Activated naive CD8-positive, alpha-beta T cell treated with anti-CD3 and anti-CD28 coated beads, Interleukin-2, amount 10 ng/mL, durations not matched to agents 7 days and 5 days (primary cell): ENCODE measurements around the gene DYSF. TPM values are rescaled to one million over a fixed set of nuclear protein-coding genes. Genes with fewer than 3 reads are reported as not detected.
A peak's percentile ranks its signal among the peaks of the same experiment; 100 is the strongest.

Source experiments
- ATAC-seq: fragments of 150-1000 bp; cut with Tn5 transposase; one replicate; pipeline ENCODE4 v1.10.0; 2021; ENCODE audit warnings: low read depth, moderate library complexity
- POLR2A ChIA-PET: fragments of 350-600 bp; sonication (Branson Sonifier 250); formaldehyde crosslinking; loops from one replicate; lab custom pipeline; 2021; ENCODE audit warnings: antibody characterized with exemption; lab: Charles Lee
- DNase-seq: peaks from one replicate; pipeline ENCODE4 v3.0.0; 2021
- H3K27ac Mint-ChIP-seq: one replicate; pipeline ENCODE4 v1.8.0; 2022; ENCODE audit warnings: mild to moderate bottlenecking, mixed read lengths
- H3K27me3 Mint-ChIP-seq: one replicate; pipeline ENCODE4 v1.8.0; 2022; ENCODE audit warnings: mild to moderate bottlenecking, moderate library complexity, mixed read lengths
- H3K36me3 Mint-ChIP-seq: one replicate; pipeline ENCODE4 v1.8.0; 2021; ENCODE audit warnings: mild to moderate bottlenecking, mixed read lengths
- H3K4me1 Mint-ChIP-seq: one replicate; pipeline ENCODE4 v1.8.0; 2021; ENCODE audit warnings: mixed read lengths
- H3K4me3 Mint-ChIP-seq: one replicate; pipeline ENCODE4 v1.8.0; 2022; ENCODE audit warnings: mild to moderate bottlenecking, moderate library complexity, mixed read lengths
- H3K9me3 Mint-ChIP-seq: one replicate; pipeline ENCODE4 v1.8.0; 2021; ENCODE audit warnings: mixed read lengths
- total RNA-seq, 2 experiments: library from RNA; stranded (reverse); gene quantifications; one replicate each; pipeline ENCODE4 v1.2.3, GENCODE V29; 2021

Gene DYSF
- total RNA-seq, 2 experiments from 2014 or later, result 6.3 to 6.7 TPM

DNA sequence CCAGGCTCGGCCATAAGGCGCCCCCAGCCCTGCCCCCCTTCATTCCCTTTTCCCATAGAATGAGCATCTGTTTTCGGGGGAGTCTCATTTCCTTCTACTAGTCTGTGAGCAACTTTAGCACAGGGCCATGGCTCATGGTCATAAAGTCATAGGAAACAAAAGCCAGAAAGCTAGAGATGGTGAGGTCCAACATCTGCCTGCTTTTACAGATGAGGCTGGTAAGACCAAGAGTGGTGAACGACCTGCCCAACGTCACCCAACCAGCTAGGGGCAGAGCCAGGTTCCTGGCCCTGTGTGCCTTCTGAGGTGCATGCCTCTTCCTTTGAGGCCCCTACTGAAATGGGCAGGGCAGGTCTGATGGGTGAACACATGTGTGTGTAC is 212.7 kb downstream of the DYSF start:
- Mint-ChIP-seq H3K9me3 (no peaks in the 10 kb centered on the region), H3K4me1 (no peaks in the 10 kb centered on the region), H3K27ac (no peak overlapping the region), H3K36me3 (no peaks in the 10 kb centered on the region), H3K4me3 (no peak overlapping the region), H3K27me3 (no peaks in the 10 kb centered on the region)
- no peak for DNase-seq
- POLR2A ChIA-PET, result no interaction called here
- no peak for ATAC-seq

GRCh38 chr2:71667256-71668182 is 214.2 kb downstream of the DYSF start:
- Mint-ChIP-seq H3K27me3 (no peaks in the 10 kb centered on the region), H3K27ac (no peak overlapping the region), H3K36me3 (no peaks in the 10 kb centered on the region), H3K4me3 (no peak overlapping the region), H3K9me3 (no peaks in the 10 kb centered on the region), H3K4me1 (no peaks in the 10 kb centered on the region)
- ATAC-seq, result no peak
- DNase-seq, result peak; percentile 13
- POLR2A ChIA-PET, result no interaction called here

GRCh38 chr2:71668326-71669057 is 215.1 kb downstream of the DYSF start:
- Mint-ChIP-seq H3K4me1 (no peaks in the 10 kb centered on the region), H3K36me3 (no peaks in the 10 kb centered on the region), H3K9me3 (no peaks in the 10 kb centered on the region), H3K27me3 (no peaks in the 10 kb centered on the region), H3K27ac (no peak overlapping the region), H3K4me3 (no peak overlapping the region)
- DNase-seq, result peak; percentile 10
- POLR2A ChIA-PET, result no interaction called here
- ATAC-seq, result no peak

- POLR2A ChIA-PET, result no interaction called here
- ATAC-seq (no peak), DNase-seq (peak; percentile 7)
- H3K27ac Mint-ChIP-seq, result no peak overlapping the region
- H3K4me3 Mint-ChIP-seq, result no peak overlapping the region
- no peaks in the 10 kb centered on the region for H3K4me1 Mint-ChIP-seq
- no peaks in the 10 kb centered on the region for H3K9me3 Mint-ChIP-seq
- H3K36me3 Mint-ChIP-seq, result no peaks in the 10 kb centered on the region
- H3K27me3 Mint-ChIP-seq, result no peaks in the 10 kb centered on the region
Observed at GRCh38 chr2:71669058-71669456, 215.7 kb downstream of the DYSF start.

- no peak for ATAC-seq
- Mint-ChIP-seq H3K4me1 (no peaks in the 10 kb centered on the region), H3K9me3 (no peaks in the 10 kb centered on the region), H3K4me3 (no peak overlapping the region), H3K27me3 (no peaks in the 10 kb centered on the region), H3K27ac (no peak overlapping the region), H3K36me3 (no peaks in the 10 kb centered on the region)
- peak; percentile 8 for DNase-seq
- POLR2A ChIA-PET, result no interaction called here
Observed at GRCh38 chr2:71669628-71670429, 216.5 kb downstream of the DYSF start.

- DNase-seq (no peak), ATAC-seq (no peak)
- Mint-ChIP-seq H3K27me3 (no peaks in the 10 kb centered on the region), H3K4me3 (no peak overlapping the region), H3K4me1 (no peaks in the 10 kb centered on the region), H3K9me3 (no peaks in the 10 kb centered on the region), H3K36me3 (no peaks in the 10 kb centered on the region), H3K27ac (no peak overlapping the region)
- POLR2A ChIA-PET, result no interaction called here
Observed at GRCh38 chr2:71670430-71670795, 217.1 kb downstream of the DYSF start.

GRCh38 chr2:71671203-71671854 is 218.0 kb downstream of the DYSF start:
- Mint-ChIP-seq H3K9me3 (no peaks in the 10 kb centered on the region), H3K4me3 (no peak overlapping the region), H3K27me3 (no peaks in the 10 kb centered on the region), H3K4me1 (no peaks in the 10 kb centered on the region), H3K27ac (no peak overlapping the region), H3K36me3 (no peaks in the 10 kb centered on the region)
- POLR2A ChIA-PET, result no interaction called here
- ATAC-seq, result no peak
- DNase-seq, result peak; percentile 5

DNA sequence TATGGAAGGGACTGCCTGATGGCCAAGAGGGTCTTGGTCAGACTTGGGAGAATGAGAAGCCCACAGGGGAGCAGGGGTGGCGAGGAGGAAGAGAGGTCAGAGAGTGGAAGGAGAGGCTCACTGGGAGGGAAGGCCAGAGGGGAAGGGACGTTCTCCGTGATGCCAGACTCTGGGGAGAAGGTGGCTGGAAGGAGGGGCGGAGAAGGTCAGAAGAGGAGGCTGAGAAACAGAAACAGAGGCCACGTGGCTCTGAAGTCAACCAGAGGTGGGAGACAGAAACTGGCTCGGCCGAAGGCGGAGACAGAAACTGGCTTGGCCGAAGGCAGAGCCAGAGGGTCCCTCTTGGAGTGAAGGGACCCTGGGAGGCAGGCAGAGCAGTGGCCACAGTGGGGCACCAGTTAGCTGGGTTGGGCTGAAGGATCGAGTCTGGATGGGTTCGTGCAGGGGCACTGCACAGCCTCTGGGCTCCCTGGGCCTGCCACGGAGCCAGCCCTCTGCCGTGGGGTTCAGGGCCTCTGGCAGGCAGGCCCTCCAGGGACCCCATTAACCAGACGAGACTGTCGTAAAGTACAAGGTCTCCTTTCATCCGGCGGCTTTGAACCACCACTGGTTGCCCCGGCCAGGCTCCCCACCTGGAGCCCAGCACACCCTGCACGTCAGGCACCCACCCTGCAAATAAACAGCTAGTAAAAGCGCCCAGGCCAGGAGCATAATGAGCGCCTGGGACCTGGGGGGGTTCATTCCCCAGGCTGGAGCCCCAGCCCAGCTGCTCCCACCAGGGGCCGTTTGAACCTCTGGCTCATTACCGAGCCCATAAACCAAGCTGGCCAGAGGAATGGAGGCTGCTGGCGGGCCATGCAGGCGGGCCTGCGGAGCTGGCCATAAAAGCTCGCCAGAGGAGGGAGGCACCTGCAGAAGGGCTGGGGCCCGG is 218.8 kb downstream of the DYSF start:
- Mint-ChIP-seq H3K4me1 (no peaks in the 10 kb centered on the region), H3K9me3 (no peaks in the 10 kb centered on the region), H3K36me3 (no peaks in the 10 kb centered on the region), H3K27ac (no peak overlapping the region), H3K27me3 (no peaks in the 10 kb centered on the region), H3K4me3 (no peak overlapping the region)
- POLR2A ChIA-PET, result no interaction called here
- peak; percentile 21 for DNase-seq
- no peak for ATAC-seq

GRCh38 chr2:71672826-71673795 is 219.8 kb downstream of the DYSF start:
- H3K4me1 Mint-ChIP-seq, result no peaks in the 10 kb centered on the region
- H3K27me3 Mint-ChIP-seq, result peaks cover 4% of the 10 kb centered on the region
- no peaks in the 10 kb centered on the region for H3K36me3 Mint-ChIP-seq
- DNase-seq (peak; percentile 9), ATAC-seq (no peak)
- no peak overlapping the region for H3K4me3 Mint-ChIP-seq
- POLR2A ChIA-PET, result no interaction called here
- no peak overlapping the region for H3K27ac Mint-ChIP-seq
- H3K9me3 Mint-ChIP-seq, result no peaks in the 10 kb centered on the region

- no peaks in the 10 kb centered on the region for H3K36me3 Mint-ChIP-seq
- no peaks in the 10 kb centered on the region for H3K4me1 Mint-ChIP-seq
- no peak overlapping the region for H3K4me3 Mint-ChIP-seq
- peaks cover 7% of the 10 kb centered on the region for H3K27me3 Mint-ChIP-seq
- DNase-seq, result peak; percentile 6
- POLR2A ChIA-PET, result no interaction called here
- H3K27ac Mint-ChIP-seq, result no peak overlapping the region
- no peak for ATAC-seq
- no peaks in the 10 kb centered on the region for H3K9me3 Mint-ChIP-seq
Observed at GRCh38 chr2:71674158-71674851, 220.9 kb downstream of the DYSF start.

DNA sequence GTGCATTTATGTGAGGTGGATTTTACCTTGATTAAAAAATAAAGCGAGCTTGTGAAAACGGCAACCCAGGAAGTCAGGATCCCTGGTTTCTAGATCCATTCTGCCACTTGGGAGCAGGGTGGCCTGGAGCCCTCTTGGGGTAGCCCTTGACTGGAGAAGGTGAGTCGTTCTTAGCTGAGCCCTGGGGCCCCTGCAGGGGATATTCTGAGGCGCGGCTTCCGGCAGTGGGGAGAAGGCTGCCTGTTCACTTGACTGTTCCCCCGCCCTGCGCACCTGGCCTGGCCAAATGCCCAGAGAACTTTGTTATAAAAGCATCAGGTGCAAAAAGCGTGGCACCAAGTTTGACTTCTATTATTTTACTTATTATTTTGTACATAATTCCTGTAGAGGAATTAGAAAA is 221.9 kb downstream of the DYSF start:
- no peak for ATAC-seq
- Mint-ChIP-seq H3K9me3 (no peaks in the 10 kb centered on the region), H3K27ac (no peak overlapping the region), H3K36me3 (no peaks in the 10 kb centered on the region), H3K4me3 (no peak overlapping the region), H3K4me1 (no peaks in the 10 kb centered on the region), H3K27me3 (peaks cover 7% of the 10 kb centered on the region)
- no peak for DNase-seq
- POLR2A ChIA-PET, result no interaction called here
